A204.1 (cell line): Measurements from ENCODE around the gene GPR32.
"Not testable (repeated sequence)": the region's sequence is repeated elsewhere in the genome, so short reads cannot be mapped to it uniquely, and the experiment has no call there.

Experiments
- FAIRE-seq: peaks from 2 replicates; lab custom pipeline; 2012; peaks lifted over from hg19 to GRCh38; lab: Jason Lieb, UNC

The GPR32 gene

DNA sequence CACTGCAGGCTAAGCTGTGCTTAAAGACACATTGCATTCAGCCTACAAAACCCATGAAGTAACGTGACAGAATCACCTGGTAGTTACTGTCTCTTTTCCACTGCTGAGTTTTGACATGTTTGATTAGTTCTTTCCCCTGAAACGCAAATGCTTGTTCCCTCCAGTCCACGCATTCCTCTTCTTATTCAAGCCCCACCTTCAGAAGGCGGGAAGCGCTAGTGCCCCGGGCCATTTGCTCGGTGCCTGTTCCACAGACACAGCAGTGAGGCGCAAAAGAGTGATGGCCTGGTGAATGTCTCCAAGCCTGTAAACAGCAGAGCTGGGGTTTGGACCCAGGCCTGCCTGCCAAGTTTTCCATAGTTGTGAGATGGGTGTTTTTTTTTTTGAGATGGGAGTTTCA lies 30.8 kb downstream of the GPR32 start:
- FAIRE-seq, result no peak

DNA sequence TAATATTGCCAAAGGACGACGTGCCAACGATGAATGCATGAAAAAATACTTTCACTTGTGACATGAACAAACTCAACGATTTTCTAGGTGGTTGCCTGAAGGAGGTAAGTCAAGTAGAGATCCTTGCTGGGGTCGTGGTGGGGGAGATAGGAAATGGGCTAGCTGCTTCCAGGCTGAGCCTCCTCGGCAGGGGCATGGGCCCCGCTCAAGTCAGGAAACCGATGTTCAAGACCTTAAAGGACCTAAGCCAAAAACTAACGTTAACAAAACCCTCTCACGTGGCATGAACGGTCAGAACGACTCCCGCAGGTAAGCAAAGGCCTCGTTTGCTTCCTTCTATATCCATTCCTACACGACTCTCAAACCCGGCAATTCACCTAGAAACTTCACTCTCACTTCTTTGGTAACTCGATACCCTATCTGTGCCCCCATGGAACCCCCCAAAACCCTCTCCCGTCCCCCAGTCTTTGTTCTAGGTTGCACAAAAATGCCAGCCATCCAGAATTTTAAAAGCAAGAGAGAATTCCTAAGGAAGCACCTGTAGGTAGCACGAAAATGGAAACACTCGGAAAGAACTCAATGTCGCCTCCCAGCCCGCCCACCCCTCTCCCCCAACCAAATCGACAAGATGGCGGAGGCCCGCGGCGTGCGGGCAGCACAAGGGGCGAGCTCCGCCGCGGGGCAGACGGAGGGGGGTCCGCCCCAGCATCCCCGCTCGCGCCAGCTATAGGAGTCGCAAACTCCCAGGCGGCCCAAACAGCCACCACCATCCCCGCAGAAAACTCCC lies 33.6 kb downstream of the GPR32 start:
- FAIRE-seq, result no peak

DNA sequence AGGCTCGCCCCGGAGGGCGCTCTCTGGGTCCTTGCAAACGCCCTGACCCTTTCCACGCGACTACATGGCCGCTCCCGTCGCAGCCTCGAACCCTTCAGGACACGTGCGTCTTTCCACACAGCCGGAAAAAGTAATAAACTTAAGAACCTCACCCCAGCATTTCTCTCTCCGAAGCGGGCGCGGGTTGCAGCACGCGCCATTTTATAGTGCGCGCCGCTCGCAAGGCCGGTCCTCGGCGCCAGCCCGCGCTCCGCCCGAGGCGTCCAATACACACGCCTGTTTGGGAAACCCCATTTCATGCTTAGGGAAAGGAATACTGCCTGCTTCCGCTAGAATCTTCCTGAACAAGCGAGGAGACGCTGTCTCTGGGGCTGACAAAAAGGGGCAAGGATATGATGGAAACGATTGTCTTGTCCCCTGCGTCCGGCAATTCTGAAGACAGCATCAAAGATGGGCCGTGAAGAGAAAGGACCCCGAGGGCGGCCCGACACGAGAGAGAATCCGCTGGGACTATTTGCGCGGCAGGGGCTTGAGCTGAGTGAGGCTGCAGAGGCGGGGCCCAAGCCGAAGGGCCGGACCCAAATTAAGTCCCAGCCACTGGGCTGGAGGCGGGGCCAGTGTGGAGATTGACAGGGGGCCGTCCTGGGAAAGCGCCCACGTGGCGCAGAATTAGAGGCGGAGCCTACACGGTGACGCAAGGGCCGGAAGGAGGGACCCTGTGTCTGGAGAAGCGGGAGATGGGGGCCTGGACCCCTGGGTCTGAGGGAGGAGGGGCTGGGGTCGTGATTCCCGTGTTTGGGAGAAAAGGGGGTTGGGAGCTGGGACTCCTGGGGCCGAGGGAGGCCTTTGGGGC lies 34.4 kb downstream of the GPR32 start:
- peak; percentile 95 for FAIRE-seq

DNA sequence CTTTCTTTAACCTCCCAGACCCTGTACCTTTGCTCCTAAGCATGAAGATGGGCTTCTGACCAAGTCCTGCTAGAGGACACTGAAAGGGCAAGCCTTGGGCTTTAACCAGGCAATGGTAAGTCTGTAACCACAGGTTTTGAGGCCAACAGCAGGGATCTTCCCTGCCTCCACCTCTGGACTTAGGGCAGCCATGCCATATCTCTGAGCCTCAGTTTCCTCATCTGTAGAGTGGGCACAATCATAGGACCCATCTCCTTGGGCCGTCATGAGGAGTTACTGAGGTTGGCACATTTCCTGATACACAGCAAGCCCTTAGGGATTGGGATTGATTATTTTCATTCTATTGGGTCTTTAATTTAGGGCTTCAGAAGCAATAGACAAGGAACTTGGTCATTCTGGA lies 38.6 kb downstream of the GPR32 start:
- no peak for FAIRE-seq

DNA sequence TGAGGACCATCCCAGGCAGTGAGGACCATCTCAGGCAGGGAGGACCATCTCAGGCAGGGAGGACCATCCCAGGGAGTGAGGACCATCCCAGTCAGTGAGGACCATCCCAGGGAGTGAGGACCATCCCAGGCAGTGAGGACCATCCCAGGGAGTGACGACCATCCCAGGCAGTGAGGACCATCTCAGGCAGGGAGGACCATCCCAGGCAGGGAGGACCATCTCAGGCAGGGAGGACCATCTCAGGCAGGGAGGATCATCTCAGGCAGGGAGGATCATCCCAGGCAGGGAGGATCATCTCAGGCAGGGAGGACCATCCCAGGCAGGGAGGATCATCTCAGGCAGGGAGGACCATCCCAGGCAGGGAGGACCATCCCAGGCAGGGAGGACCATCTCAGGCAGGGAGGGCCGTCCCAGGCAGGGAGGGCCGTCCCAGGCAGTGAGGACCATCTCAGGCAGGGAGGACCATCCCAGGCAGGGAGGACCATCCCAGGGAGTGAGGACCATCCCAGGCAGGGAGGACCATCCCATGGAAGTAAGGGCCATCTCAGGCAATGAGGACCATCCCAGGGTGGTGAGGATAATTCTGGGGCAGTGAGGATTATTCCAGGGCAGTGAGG lies 41.5 kb downstream of the GPR32 start:
- not testable (repeated sequence) for FAIRE-seq

DNA sequence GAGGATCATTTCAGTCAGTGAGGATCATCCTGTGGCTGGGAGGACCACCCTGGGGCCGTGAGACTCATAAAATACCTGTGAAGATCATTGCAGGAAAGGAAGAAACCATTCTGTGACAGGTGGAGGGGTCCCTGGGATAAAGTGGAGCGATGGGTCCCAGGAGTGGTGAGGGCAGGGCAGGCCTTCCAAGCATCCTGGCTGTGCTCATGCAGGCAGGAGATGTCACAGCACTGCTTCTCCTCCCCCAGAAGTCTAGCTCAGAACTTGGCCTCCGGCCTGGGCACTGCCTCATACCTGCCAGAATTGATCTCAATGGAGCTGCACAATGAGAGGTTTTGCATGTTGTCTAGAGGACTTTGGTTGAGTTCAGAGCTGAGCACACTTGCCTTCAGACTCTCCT lies 42.2 kb downstream of the GPR32 start:
- FAIRE-seq, result no peak

GRCh38 chr19:50814883-50815282 lies 44.6 kb downstream of the GPR32 start:
- FAIRE-seq, result no peak

- no peak for FAIRE-seq
Measured at GRCh38 chr19:50815439-50815838, 45.2 kb downstream of the GPR32 start.

DNA sequence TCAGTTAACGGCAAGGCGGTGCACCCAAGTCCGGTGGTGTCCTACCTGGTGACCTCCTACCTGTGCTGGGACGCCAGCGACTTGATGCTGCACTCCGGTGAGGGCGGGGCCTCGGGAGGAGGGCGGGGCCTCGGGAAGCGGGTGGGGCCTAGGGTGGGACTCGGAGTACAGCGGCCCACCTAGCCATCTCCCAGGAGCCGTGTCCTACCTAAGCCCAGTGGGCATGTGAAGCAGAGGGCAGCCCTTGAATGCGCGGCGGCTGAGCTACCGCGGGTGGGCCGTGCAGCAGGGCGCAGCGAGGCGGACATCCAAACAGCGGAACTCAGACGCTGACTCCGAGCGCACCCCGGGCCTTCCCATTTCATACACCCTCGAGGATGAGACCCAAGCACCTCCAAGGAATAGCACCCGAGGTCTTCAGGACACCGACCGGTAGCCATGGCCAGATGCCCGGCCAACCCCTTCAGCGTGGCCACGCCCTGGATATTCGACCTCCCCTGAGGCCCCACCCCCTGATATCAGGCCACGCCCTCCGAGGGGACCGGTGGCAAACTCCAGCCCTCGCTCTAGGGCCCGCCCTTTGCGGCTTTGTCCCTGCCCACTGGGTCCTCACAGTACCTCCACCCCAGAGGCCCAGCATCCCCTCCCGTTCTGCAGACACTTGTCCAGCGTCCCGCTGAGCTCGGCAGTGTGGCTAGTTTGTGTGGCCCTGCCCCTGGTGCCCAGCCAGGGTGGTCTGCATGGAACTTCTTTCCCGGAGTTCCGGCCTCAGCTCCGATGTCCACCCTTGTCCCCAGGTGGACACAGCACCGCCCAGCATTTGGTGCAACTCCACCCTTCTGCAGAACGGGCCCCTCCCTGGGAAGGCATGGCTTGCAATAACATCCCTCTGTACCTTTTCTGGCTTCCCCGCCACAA lies 47.9 kb downstream of the GPR32 start:
- no peak for FAIRE-seq

- no peak for FAIRE-seq
Measured at GRCh38 chr19:50818859-50819472, 48.7 kb downstream of the GPR32 start.

DNA sequence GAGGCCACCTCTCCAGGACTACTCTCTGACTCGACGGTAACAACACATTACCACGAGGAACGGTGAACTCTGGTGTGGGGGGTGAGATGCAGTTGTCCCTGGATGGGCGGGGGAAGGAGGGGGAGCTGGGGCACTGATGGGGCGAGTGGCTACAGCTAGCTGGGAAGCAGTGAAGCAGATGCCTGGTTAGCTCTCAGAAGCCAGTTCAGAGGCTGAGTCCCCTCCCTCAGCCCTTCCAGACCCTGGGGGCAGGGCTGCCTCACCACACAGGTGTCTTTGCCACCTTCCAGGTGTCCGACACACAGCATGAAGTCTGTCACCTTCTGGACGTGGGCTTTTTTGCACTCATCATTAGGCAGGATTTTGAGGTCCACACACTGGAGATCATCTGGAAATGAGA lies 49.4 kb downstream of the GPR32 start:
- no peak for FAIRE-seq

DNA sequence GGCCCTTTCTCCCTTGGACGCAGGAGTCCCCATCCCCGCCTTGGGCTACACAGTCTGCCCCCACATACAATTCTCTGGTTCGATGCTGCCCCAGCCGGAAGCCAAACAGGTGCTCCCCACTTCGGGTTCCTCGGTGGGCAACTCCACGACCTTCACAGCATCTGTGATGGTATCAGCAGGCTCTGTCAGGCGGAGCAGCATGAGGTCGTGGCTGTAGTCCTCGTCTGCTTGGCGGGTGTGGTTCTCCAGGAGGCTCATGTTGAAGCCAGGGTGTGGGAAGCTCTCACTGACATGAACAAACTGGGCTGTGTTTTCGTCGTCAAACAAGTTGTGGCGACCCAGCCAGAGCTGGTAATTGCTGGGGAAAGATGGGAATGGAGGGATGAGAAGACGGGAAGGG lies 49.8 kb downstream of the GPR32 start:
- no peak for FAIRE-seq

- FAIRE-seq, result no peak
Measured at GRCh38 chr19:50820549-50821247, 50.4 kb downstream of the GPR32 start.

- no peak for FAIRE-seq
Measured at GRCh38 chr19:50821248-50821612, 51.0 kb downstream of the GPR32 start.
